WTC11 (cell line): ENCODE measurements around the gene CLMN. TPM values are rescaled to one million over a fixed set of nuclear protein-coding genes. Genes with fewer than 3 reads are reported as not detected.

Experiments
- ATAC-seq: fragments of 200-7000 bp; cut with Tn5 transposase; 2 replicates; pipeline ENCODE4 v1.10.0; 2021; ENCODE audit warnings: mild to moderate bottlenecking, moderate library complexity
- CTCF ChIA-PET: fragments of 300-600 bp; sonication (Branson Sonifier 250); formaldehyde crosslinking; loops from one replicate; lab custom pipeline; 2021; ENCODE audit warnings: antibody characterized with exemption; lab: Charles Lee
- POLR2A ChIA-PET: fragments of 350-600 bp; sonication (Branson Sonifier 250); formaldehyde crosslinking; loops from one replicate; lab custom pipeline; 2021; ENCODE audit warnings: antibody characterized with exemption; lab: Charles Lee
- DNase-seq: peaks from one replicate; pipeline ENCODE4 v3.0.0; 2021; ENCODE audit warnings: low spot score
- H3K27ac Mint-ChIP-seq: 2 replicates; pipeline ENCODE4 v1.8.0; 2021; ENCODE audit warnings: mixed read lengths
- H3K27me3 Mint-ChIP-seq: 2 replicates; pipeline ENCODE4 v1.8.0; 2021; ENCODE audit warnings: low read depth, mild to moderate bottlenecking, moderate library complexity, mixed read lengths
- H3K36me3 Mint-ChIP-seq: 2 replicates; pipeline ENCODE4 v1.8.0; 2021; ENCODE audit warnings: mixed read lengths
- H3K4me1 Mint-ChIP-seq: 2 replicates; pipeline ENCODE4 v1.8.0; 2022; ENCODE audit warnings: mixed read lengths
- H3K4me3 Mint-ChIP-seq: 2 replicates; pipeline ENCODE4 v1.8.0; 2021; ENCODE audit warnings: mild to moderate bottlenecking, moderate library complexity, mixed read lengths
- H3K9me3 Mint-ChIP-seq: 2 replicates; pipeline ENCODE4 v1.8.0; 2021; ENCODE audit warnings: mixed read lengths
- AR ChIP-seq: fragments of 250-450 bp; sonication (Bioruptor Pico); IDR thresholded peaks from 2 replicates; pipeline ENCODE4 v1.9.0; 2021; ENCODE audit warnings: mild to moderate bottlenecking
- ATF6 ChIP-seq: sonication (generic); formaldehyde crosslinking; IDR thresholded peaks from 2 replicates; pipeline ENCODE4 v1.8.1; 2023; ENCODE audit warnings: mild to moderate bottlenecking, missing genetic modification reagents
- ESRRA ChIP-seq: sonication (generic); formaldehyde crosslinking; IDR thresholded peaks from 2 replicates; pipeline ENCODE4 v1.8.1; 2022; ENCODE audit warnings: mild to moderate bottlenecking, missing genetic modification reagents, borderline replicate concordance
- FOXP1 ChIP-seq: sonication (generic); formaldehyde crosslinking; IDR thresholded peaks from 2 replicates; pipeline ENCODE4 v1.8.0; 2022; ENCODE audit warnings: missing genetic modification reagents, mild to moderate bottlenecking, moderate library complexity, borderline replicate concordance
- GRHL2 ChIP-seq: fragments of 250-450 bp; sonication (Bioruptor Pico); IDR thresholded peaks from 2 replicates; pipeline ENCODE4 v1.8.0; 2022; ENCODE audit warnings: mild to moderate bottlenecking, moderate library complexity; ENCODE audit not compliant: insufficient replicate concordance, severe bottlenecking
- GTF2I ChIP-seq: fragments of 250-450 bp; sonication (Bioruptor Pico); conservative IDR thresholded peaks from 2 replicates; pipeline ENCODE4 v1.4.0; 2021; ENCODE audit warnings: mild to moderate bottlenecking
- JAZF1 ChIP-seq: fragments of 250-450 bp; sonication (Bioruptor Pico); IDR thresholded peaks from 2 replicates; pipeline ENCODE4 v1.9.0; 2021; ENCODE audit warnings: moderate library complexity, mild to moderate bottlenecking, inconsistent platforms
- NFATC4 ChIP-seq: fragments of 250-450 bp; sonication (Bioruptor Pico); IDR thresholded peaks from 2 replicates; pipeline ENCODE4 v1.9.0; 2021; ENCODE audit warnings: mild to moderate bottlenecking
- NFYB ChIP-seq: sonication (generic); formaldehyde crosslinking; conservative IDR thresholded peaks from 2 replicates; pipeline ENCODE4 v1.8.0; 2022; ENCODE audit warnings: low read depth, missing genetic modification reagents
- NR1H2 ChIP-seq: sonication (generic); formaldehyde crosslinking; IDR thresholded peaks from 2 replicates; pipeline ENCODE4 v1.9.0; 2021; ENCODE audit warnings: mild to moderate bottlenecking, moderate library complexity, missing genetic modification reagents
- OVOL2 ChIP-seq: fragments of 250-450 bp; sonication (Bioruptor Pico); IDR thresholded peaks from 2 replicates; pipeline ENCODE4 v1.9.0; 2021; ENCODE audit warnings: mild to moderate bottlenecking, borderline replicate concordance
- TEAD1 ChIP-seq: sonication (generic); formaldehyde crosslinking; IDR thresholded peaks from 2 replicates; pipeline ENCODE4 v1.8.0; 2022; ENCODE audit warnings: mild to moderate bottlenecking, missing genetic modification reagents
- ZBTB21 ChIP-seq: sonication (generic); formaldehyde crosslinking; IDR thresholded peaks from 2 replicates; pipeline ENCODE4 v1.8.1; 2023; ENCODE audit warnings: mild to moderate bottlenecking, missing genetic modification reagents, borderline replicate concordance
- ZNF138 ChIP-seq: sonication (generic); formaldehyde crosslinking; conservative IDR thresholded peaks from 2 replicates; pipeline ENCODE4 v1.8.1; 2022; ENCODE audit warnings: mild to moderate bottlenecking, moderate library complexity, missing genetic modification reagents
- ZNF219 ChIP-seq: sonication (generic); formaldehyde crosslinking; IDR thresholded peaks from 2 replicates; pipeline ENCODE4 v1.8.0; 2023; ENCODE audit warnings: missing genetic modification reagents, mild to moderate bottlenecking, borderline replicate concordance
- ZNF232 ChIP-seq: sonication (generic); formaldehyde crosslinking; IDR thresholded peaks from 2 replicates; pipeline ENCODE4 v1.8.0; 2022; ENCODE audit warnings: mild to moderate bottlenecking, missing genetic modification reagents
- ZNF423 ChIP-seq: fragments of 250-450 bp; sonication (Bioruptor Pico); IDR thresholded peaks from 2 replicates; pipeline ENCODE4 v2.1.2; 2022; ENCODE audit warnings: mild to moderate bottlenecking, moderate library complexity
- ZSCAN18 ChIP-seq: fragments of 250-450 bp; sonication (Bioruptor Pico); IDR thresholded peaks from 2 replicates; pipeline ENCODE4 v2.1.2; 2022; ENCODE audit warnings: mild to moderate bottlenecking, moderate library complexity
- total RNA-seq: library from RNA; stranded (reverse); gene quantifications from 3 replicates; pipeline ENCODE4 v1.2.3, GENCODE V29; 2021
- TF ChIP-seq, protein P1 (sequence below): sonication (generic); formaldehyde crosslinking; conservative IDR thresholded peaks from 2 replicates; pipeline ENCODE4 v1.8.1; 2022; ENCODE audit warnings: mild to moderate bottlenecking, missing genetic modification reagents
- TF ChIP-seq, protein P2 (sequence below): sonication (generic); formaldehyde crosslinking; IDR thresholded peaks from 2 replicates; pipeline ENCODE4 v1.8.0; 2022; ENCODE audit warnings: mild to moderate bottlenecking, missing genetic modification reagents
- TF ChIP-seq, protein P3 (sequence below): sonication (generic); formaldehyde crosslinking; IDR thresholded peaks from 2 replicates; pipeline ENCODE4 v1.8.1; 2022; ENCODE audit warnings: low read depth, missing genetic modification reagents, borderline replicate concordance

The CLMN gene
- total RNA-seq, 1 experiment from 2014 or later: 12.2 TPM

DNA sequence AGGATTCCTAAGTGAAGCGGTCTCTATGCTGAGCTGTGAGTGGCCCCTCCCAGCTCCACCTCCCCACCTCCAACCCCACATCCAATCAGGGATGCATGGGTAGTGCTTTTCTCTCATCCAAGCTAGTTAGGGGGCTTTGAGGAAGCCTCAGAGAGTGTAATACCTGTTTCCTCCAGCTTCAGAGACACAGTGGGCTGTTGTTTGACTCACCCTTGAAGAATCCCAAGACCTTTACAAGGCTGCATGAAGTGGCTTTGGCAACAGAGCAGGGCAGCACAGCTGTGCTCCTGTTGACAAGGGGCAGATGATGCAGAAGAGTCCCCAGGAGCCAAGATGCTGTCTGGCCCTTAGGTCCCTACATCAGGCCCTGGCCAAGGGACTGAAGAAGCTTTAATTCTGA lies 27.1 kb upstream of the CLMN start:
- ChIA-PET CTCF (interaction anchor here (0.7 to 1.4 kb wide), 5 partner anchors 14 to 229 kb away, joined by 3 to 6 read pairs (median 3); no protein-coding TSS in a partner anchor), POLR2A (interaction anchor here (1.3 kb wide), 1 partner anchor 14 kb away, joined by 3 read pairs; no protein-coding TSS in a partner anchor)
- TF ChIP-seq NFYB (CRISPR knock-in tag): 0 out of 2 replicates have a peak, but pooled peaks have one; percentile 23
- no peak for TF ChIP-seq TEAD1 (CRISPR knock-in tag)
- no peaks in the 10 kb centered on the region; the same call in 1 of the 2 replicates for H3K4me1 Mint-ChIP-seq
- no peaks in the 10 kb centered on the region for H3K27me3 Mint-ChIP-seq
- H3K4me3 Mint-ChIP-seq: no peak overlapping the region
- ATAC-seq: peak; percentile 93
- H3K9me3 Mint-ChIP-seq: no peaks in the 10 kb centered on the region
- no peak overlapping the region for H3K27ac Mint-ChIP-seq
- H3K36me3 Mint-ChIP-seq: no peaks in the 10 kb centered on the region
- no peak for DNase-seq

DNA sequence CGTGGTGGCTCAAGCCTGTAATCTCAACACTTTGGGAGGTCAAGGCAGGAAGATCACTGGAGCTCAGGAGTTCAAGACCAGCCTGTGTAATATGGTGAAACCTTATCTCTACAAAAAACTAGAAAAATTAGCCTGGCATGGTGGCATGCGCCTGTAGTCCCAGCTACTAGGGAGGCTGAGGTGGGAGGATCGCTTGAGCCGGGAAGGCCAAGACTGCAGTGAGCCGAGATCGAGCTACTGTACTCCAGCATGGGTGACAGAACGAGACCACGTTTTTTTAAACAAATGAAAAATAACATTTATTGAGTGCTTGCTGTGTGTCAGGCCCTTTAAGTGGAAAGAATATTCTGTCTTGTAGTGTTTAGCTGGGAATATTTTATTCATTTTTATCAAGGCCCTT lies 26.6 kb upstream of the CLMN start:
- POLR2A ChIA-PET: interaction anchor here (1.3 kb wide), 1 partner anchor 15 kb away, joined by 3 read pairs; no protein-coding TSS in a partner anchor
- H3K27ac Mint-ChIP-seq: no peak overlapping the region
- ATAC-seq (no peak), DNase-seq (no peak)
- 0 out of 2 replicates have a peak, but pooled peaks cover under 1% of the 10 kb centered on the region for H3K9me3 Mint-ChIP-seq
- no peaks in the 10 kb centered on the region; the same call in 1 of the 2 replicates for H3K4me1 Mint-ChIP-seq
- TF ChIP-seq OVOL2 (CRISPR knock-in tag): no peak
- TF ChIP-seq ESRRA (CRISPR knock-in tag): no peak
- TF ChIP-seq, protein P1, sequence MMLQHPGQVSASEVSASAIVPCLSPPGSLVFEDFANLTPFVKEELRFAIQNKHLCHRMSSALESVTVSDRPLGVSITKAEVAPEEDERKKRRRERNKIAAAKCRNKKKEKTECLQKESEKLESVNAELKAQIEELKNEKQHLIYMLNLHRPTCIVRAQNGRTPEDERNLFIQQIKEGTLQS (CRISPR knock-in tag): no peak
- no peak for TF ChIP-seq ZBTB21
- TF ChIP-seq GRHL2 (CRISPR knock-in tag): no peak
- no peak for TF ChIP-seq FOXP1
- no peak for TF ChIP-seq ZNF138 (CRISPR knock-in tag)
- TF ChIP-seq ZNF219 (CRISPR knock-in tag): no peak
- TF ChIP-seq JAZF1: no peak
- CTCF ChIA-PET: interaction anchor here (0.7 to 1.4 kb wide), 5 partner anchors 14 to 228 kb away, joined by 3 to 6 read pairs (median 3); no protein-coding TSS in a partner anchor
- no peaks in the 10 kb centered on the region for H3K36me3 Mint-ChIP-seq
- H3K4me3 Mint-ChIP-seq: no peak overlapping the region
- H3K27me3 Mint-ChIP-seq: no peaks in the 10 kb centered on the region

GRCh38 chr14:95345032-95345431 lies 25.3 kb upstream of the CLMN start:
- no peak overlapping the region for H3K27ac Mint-ChIP-seq
- POLR2A ChIA-PET: no interaction called here
- TF ChIP-seq ZSCAN18 (CRISPR knock-in tag): no peak
- no peak for TF ChIP-seq ATF6 (CRISPR knock-in tag)
- TF ChIP-seq AR: no peak
- no peak for TF ChIP-seq ZNF423 (CRISPR knock-in tag)
- no peak for TF ChIP-seq ZNF232 (CRISPR knock-in tag)
- TF ChIP-seq ZBTB21: no peak
- no peak for TF ChIP-seq NR1H2 (CRISPR knock-in tag)
- TF ChIP-seq, protein P2, sequence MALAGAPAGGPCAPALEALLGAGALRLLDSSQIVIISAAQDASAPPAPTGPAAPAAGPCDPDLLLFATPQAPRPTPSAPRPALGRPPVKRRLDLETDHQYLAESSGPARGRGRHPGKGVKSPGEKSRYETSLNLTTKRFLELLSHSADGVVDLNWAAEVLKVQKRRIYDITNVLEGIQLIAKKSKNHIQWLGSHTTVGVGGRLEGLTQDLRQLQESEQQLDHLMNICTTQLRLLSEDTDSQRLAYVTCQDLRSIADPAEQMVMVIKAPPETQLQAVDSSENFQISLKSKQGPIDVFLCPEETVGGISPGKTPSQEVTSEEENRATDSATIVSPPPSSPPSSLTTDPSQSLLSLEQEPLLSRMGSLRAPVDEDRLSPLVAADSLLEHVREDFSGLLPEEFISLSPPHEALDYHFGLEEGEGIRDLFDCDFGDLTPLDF: no peak
- no peak for TF ChIP-seq GTF2I (CRISPR knock-in tag)
- TF ChIP-seq OVOL2 (CRISPR knock-in tag): no peak
- TF ChIP-seq, protein P3, sequence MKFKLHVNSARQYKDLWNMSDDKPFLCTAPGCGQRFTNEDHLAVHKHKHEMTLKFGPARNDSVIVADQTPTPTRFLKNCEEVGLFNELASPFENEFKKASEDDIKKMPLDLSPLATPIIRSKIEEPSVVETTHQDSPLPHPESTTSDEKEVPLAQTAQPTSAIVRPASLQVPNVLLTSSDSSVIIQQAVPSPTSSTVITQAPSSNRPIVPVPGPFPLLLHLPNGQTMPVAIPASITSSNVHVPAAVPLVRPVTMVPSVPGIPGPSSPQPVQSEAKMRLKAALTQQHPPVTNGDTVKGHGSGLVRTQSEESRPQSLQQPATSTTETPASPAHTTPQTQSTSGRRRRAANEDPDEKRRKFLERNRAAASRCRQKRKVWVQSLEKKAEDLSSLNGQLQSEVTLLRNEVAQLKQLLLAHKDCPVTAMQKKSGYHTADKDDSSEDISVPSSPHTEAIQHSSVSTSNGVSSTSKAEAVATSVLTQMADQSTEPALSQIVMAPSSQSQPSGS: no peak
- TF ChIP-seq NFATC4: no peak
- TF ChIP-seq ESRRA (CRISPR knock-in tag): no peak
- H3K9me3 Mint-ChIP-seq: peaks cover 8% of the 10 kb centered on the region; the same call in 1 of the 2 replicates
- H3K4me1 Mint-ChIP-seq: peaks cover 3% of the 10 kb centered on the region; the same call in 1 of the 2 replicates
- no peak overlapping the region for H3K4me3 Mint-ChIP-seq
- H3K27me3 Mint-ChIP-seq: no peaks in the 10 kb centered on the region
- no peaks in the 10 kb centered on the region for H3K36me3 Mint-ChIP-seq
- DNase-seq: no peak
- CTCF ChIA-PET: no interaction called here
- no peak for ATAC-seq
